GM23338 (cell line): ENCODE measurements around the gene COL5A2. TPM values are rescaled to one million over a fixed set of nuclear protein-coding genes. Genes with fewer than 3 reads are reported as not detected.

ENCODE experiments used
- ATAC-seq: fragments of 200-7000 bp; cut with Tn5 transposase; 3 replicates; pipeline ENCODE4 v1.9.1; 2020
- DNase-seq: peaks from one replicate; pipeline ENCODE4 v3.0.0-alpha.2; 2015; ENCODE audit warnings: low spot score
- H2AFZ ChIP-seq: fragments of 200-600 bp; sonication (generic); 2 replicates; pipeline ENCODE4 v1.8.0; 2016; ENCODE audit warnings: antibody characterized with exemption, mild to moderate bottlenecking, moderate library complexity
- H3F3A ChIP-seq: fragments of 200-600 bp; sonication (generic); replicated peaks from 2 replicates; pipeline ENCODE4 v1.8.0; 2017; ENCODE audit warnings: antibody characterized with exemption, mixed run types, low read depth
- H3K27ac ChIP-seq: fragments of 200-600 bp; sonication (generic); 2 replicates; pipeline ENCODE4 v1.6.1; 2016; ENCODE audit warnings: low read depth
- H3K27me3 ChIP-seq: fragments of 200-600 bp; sonication (generic); 2 replicates; pipeline ENCODE4 v1.8.0; 2016; ENCODE audit warnings: mild to moderate bottlenecking, mixed run types, moderate library complexity; ENCODE audit not compliant: insufficient read depth
- H3K36me3 ChIP-seq: fragments of 200-600 bp; sonication (generic); 2 replicates; pipeline ENCODE4 v1.8.0; 2016; ENCODE audit warnings: mild to moderate bottlenecking; ENCODE audit not compliant: insufficient read depth
- H3K4me1 ChIP-seq: fragments of 200-600 bp; sonication (generic); 2 replicates; pipeline ENCODE4 v1.8.0; 2016; ENCODE audit warnings: mild to moderate bottlenecking, moderate library complexity; ENCODE audit not compliant: insufficient read depth
- H3K4me2 ChIP-seq: fragments of 200-600 bp; sonication (generic); 2 replicates; pipeline ENCODE4 v1.7.1; 2017; ENCODE audit warnings: mixed run types
- H3K4me3 ChIP-seq: fragments of 200-600 bp; sonication (generic); 2 replicates; pipeline ENCODE4 v1.6.1; 2016; ENCODE audit warnings: mixed run types
- H3K79me2 ChIP-seq: fragments of 200-600 bp; sonication (generic); replicated peaks from 2 replicates; pipeline ENCODE4 v1.8.0; 2017; ENCODE audit warnings: mild to moderate bottlenecking; ENCODE audit not compliant: insufficient read depth
- H3K9me2 ChIP-seq: fragments of 200-600 bp; sonication (generic); 2 replicates; pipeline ENCODE4 v1.8.0; 2017; ENCODE audit not compliant: insufficient read depth
- H4K20me1 ChIP-seq: fragments of 200-600 bp; sonication (generic); replicated peaks from 2 replicates; pipeline ENCODE4 v1.8.0; 2017; ENCODE audit warnings: mild to moderate bottlenecking; ENCODE audit not compliant: insufficient read depth
- H3K27ac Mint-ChIP-seq: 2 replicates; pipeline ENCODE4 v1.8.0; 2020; ENCODE audit warnings: inconsistent platforms, mild to moderate bottlenecking, moderate library complexity, mixed read lengths
- H3K27me3 Mint-ChIP-seq: 3 replicates; pipeline ENCODE4 v1.8.0; 2022; ENCODE audit warnings: low read depth, mild to moderate bottlenecking, moderate library complexity, mixed read lengths, inconsistent platforms; ENCODE audit not compliant: insufficient read depth, poor library complexity
- H3K36me3 Mint-ChIP-seq: 3 replicates; pipeline ENCODE4 v1.8.0; 2021; ENCODE audit warnings: low read depth, mild to moderate bottlenecking, inconsistent platforms, moderate library complexity, mixed read lengths
- H3K4me1 Mint-ChIP-seq: 3 replicates; pipeline ENCODE4 v1.8.0; 2020; ENCODE audit warnings: mild to moderate bottlenecking, inconsistent platforms, mixed read lengths
- H3K4me3 Mint-ChIP-seq: 3 replicates; pipeline ENCODE4 v1.8.0; 2021; ENCODE audit warnings: moderate library complexity, mild to moderate bottlenecking, inconsistent platforms, mixed read lengths
- H3K9me3 Mint-ChIP-seq: 3 replicates; pipeline ENCODE4 v1.8.0; 2020; ENCODE audit warnings: moderate library complexity, mild to moderate bottlenecking, inconsistent platforms, mixed read lengths
- CREB1 ChIP-seq: fragments of 250-450 bp; sonication (Bioruptor Pico); IDR thresholded peaks from 2 replicates; pipeline ENCODE4 v1.5.0; 2020; ENCODE audit warnings: low read depth, mild to moderate bottlenecking, moderate library complexity
- EZH2 ChIP-seq: fragments of 200-600 bp; sonication (generic); IDR thresholded peaks from one replicate; pipeline ENCODE4 v1.8.0; 2017; ENCODE audit warnings: antibody characterized with exemption, mild to moderate bottlenecking, low read depth; ENCODE audit not compliant: unreplicated experiment
- EZH2phosphoT487 ChIP-seq: fragments of 200-600 bp; sonication (generic); IDR thresholded peaks from one replicate; pipeline ENCODE4 v1.8.1; 2018; ENCODE audit warnings: antibody characterized with exemption; ENCODE audit not compliant: unreplicated experiment
- JUNB ChIP-seq: IDR thresholded peaks from one replicate; pipeline ENCODE4 v1.6.1; 2016; ENCODE audit warnings: antibody characterized with exemption; ENCODE audit not compliant: unreplicated experiment
- POLR2AphosphoS5 ChIP-seq: IDR thresholded peaks from 2 replicates; pipeline ENCODE4 v1.6.1; 2016; ENCODE audit warnings: antibody characterized with exemption, low read depth
- ZNF114 ChIP-seq: fragments of 250-450 bp; sonication (Bioruptor Pico); IDR thresholded peaks from 2 replicates; pipeline ENCODE4 v1.5.0; 2020; ENCODE audit warnings: mild to moderate bottlenecking, moderate library complexity
- ZNF331 ChIP-seq: fragments of 250-450 bp; sonication (Bioruptor Pico); IDR thresholded peaks from 2 replicates; pipeline ENCODE4 v1.5.0; 2020; ENCODE audit warnings: low read depth, mild to moderate bottlenecking, moderate library complexity
- polyA plus RNA-seq: library from polyadenylated mRNA; unstranded; fragments of >200 nt; fragmentation: Nextera tagmentation; extraction: Ambion mirVana; gene quantifications from 2 replicates; pipeline ENCODE4 v1.2.1, GENCODE V29; 2016
- total RNA-seq: library from RNA; depleted of rRNA; stranded (reverse); fragments of >200 nt; shearing (Covaris generic); gene quantifications from 2 replicates; pipeline ENCODE4 v1.2.3, GENCODE V29; 2014
- TF ChIP-seq, protein P1 (sequence below): IDR thresholded peaks from one replicate; pipeline ENCODE4 v1.6.1; 2018; ENCODE audit warnings: antibody characterized with exemption; ENCODE audit not compliant: unreplicated experiment
- TF ChIP-seq, protein P2 (sequence below), 2 experiments: fragments of 200-600 bp in 1 of 2; sonication (generic) in 1 of 2; conservative IDR thresholded peaks; 2 replicates each; pipeline versions ENCODE4 v1.5.1 to v1.6.1; 2016 to 2017; ENCODE audit warnings: antibody characterized with exemption in 2 of 2, low read depth in 2 of 2, mild to moderate bottlenecking in 2 of 2, moderate library complexity in 1 of 2
- TF ChIP-seq, protein P3 (sequence below): fragments of 250-450 bp; sonication (Bioruptor Pico); IDR thresholded peaks from 2 replicates; pipeline ENCODE4 v1.5.0; 2020; ENCODE audit warnings: mild to moderate bottlenecking, moderate library complexity

COL5A2 gene
- total and polyA plus RNA-seq, 2 experiments from 2014 or later = 6.7 to 19.7 TPM

DNA sequence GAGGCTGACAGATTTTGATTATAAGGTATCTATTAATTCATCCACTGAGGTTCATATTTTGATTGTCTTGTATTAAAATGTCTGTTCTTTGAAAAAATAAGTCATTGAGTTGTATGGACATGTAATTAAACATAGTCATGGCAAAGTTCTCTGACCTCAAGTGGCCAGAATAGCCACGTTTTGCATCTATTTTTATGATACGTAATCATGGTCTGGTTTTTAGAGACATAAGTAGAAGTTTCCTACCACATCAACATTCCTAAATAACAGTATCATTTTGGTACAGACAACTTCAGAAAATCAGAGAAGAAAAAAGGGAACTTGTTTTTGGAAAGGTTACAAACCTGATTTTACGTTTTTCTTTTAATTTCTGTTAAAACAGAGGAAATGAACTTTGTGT lies 47.6 kb downstream of the COL5A2 start:
- Histone ChIP-seq H3K36me3 (no peaks in the 10 kb centered on the region), H3K4me2 (no peak overlapping the region), H2AFZ (no peak overlapping the region), H3K27ac (no peak overlapping the region), H3K9me2 (no peaks in the 10 kb centered on the region), H3K27me3 (no peaks in the 10 kb centered on the region), H3K4me1 (no peaks in the 10 kb centered on the region; the same call in 1 of the 2 replicates), H3K4me3 (no peak overlapping the region), H4K20me1 (no peaks in the 10 kb centered on the region), H3F3A (no peaks in the 10 kb centered on the region), H3K79me2 (no peaks in the 10 kb centered on the region)
- Mint-ChIP-seq H3K36me3 (no peaks in the 10 kb centered on the region), H3K27ac (no peak overlapping the region), H3K4me3 (no peak overlapping the region), H3K27me3 (no peaks in the 10 kb centered on the region), H3K9me3 (no peaks in the 10 kb centered on the region), H3K4me1 (peaks cover 14% of the 10 kb centered on the region; the same call in 2 of the 3 replicates)
- no peak for DNase-seq
- no peak for TF ChIP-seq JUNB
- TF ChIP-seq, protein P1, sequence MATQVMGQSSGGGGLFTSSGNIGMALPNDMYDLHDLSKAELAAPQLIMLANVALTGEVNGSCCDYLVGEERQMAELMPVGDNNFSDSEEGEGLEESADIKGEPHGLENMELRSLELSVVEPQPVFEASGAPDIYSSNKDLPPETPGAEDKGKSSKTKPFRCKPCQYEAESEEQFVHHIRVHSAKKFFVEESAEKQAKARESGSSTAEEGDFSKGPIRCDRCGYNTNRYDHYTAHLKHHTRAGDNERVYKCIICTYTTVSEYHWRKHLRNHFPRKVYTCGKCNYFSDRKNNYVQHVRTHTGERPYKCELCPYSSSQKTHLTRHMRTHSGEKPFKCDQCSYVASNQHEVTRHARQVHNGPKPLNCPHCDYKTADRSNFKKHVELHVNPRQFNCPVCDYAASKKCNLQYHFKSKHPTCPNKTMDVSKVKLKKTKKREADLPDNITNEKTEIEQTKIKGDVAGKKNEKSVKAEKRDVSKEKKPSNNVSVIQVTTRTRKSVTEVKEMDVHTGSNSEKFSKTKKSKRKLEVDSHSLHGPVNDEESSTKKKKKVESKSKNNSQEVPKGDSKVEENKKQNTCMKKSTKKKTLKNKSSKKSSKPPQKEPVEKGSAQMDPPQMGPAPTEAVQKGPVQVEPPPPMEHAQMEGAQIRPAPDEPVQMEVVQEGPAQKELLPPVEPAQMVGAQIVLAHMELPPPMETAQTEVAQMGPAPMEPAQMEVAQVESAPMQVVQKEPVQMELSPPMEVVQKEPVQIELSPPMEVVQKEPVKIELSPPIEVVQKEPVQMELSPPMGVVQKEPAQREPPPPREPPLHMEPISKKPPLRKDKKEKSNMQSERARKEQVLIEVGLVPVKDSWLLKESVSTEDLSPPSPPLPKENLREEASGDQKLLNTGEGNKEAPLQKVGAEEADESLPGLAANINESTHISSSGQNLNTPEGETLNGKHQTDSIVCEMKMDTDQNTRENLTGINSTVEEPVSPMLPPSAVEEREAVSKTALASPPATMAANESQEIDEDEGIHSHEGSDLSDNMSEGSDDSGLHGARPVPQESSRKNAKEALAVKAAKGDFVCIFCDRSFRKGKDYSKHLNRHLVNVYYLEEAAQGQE = no peak
- TF ChIP-seq CREB1 (CRISPR knock-in tag) = no peak
- no peak for TF ChIP-seq EZH2
- TF ChIP-seq, protein P2, sequence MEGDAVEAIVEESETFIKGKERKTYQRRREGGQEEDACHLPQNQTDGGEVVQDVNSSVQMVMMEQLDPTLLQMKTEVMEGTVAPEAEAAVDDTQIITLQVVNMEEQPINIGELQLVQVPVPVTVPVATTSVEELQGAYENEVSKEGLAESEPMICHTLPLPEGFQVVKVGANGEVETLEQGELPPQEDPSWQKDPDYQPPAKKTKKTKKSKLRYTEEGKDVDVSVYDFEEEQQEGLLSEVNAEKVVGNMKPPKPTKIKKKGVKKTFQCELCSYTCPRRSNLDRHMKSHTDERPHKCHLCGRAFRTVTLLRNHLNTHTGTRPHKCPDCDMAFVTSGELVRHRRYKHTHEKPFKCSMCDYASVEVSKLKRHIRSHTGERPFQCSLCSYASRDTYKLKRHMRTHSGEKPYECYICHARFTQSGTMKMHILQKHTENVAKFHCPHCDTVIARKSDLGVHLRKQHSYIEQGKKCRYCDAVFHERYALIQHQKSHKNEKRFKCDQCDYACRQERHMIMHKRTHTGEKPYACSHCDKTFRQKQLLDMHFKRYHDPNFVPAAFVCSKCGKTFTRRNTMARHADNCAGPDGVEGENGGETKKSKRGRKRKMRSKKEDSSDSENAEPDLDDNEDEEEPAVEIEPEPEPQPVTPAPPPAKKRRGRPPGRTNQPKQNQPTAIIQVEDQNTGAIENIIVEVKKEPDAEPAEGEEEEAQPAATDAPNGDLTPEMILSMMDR (conservative IDR thresholded peaks at IDR 0.05; ENCODE audit: low read depth in 2 of 2) = no peak
- TF ChIP-seq, protein P3, sequence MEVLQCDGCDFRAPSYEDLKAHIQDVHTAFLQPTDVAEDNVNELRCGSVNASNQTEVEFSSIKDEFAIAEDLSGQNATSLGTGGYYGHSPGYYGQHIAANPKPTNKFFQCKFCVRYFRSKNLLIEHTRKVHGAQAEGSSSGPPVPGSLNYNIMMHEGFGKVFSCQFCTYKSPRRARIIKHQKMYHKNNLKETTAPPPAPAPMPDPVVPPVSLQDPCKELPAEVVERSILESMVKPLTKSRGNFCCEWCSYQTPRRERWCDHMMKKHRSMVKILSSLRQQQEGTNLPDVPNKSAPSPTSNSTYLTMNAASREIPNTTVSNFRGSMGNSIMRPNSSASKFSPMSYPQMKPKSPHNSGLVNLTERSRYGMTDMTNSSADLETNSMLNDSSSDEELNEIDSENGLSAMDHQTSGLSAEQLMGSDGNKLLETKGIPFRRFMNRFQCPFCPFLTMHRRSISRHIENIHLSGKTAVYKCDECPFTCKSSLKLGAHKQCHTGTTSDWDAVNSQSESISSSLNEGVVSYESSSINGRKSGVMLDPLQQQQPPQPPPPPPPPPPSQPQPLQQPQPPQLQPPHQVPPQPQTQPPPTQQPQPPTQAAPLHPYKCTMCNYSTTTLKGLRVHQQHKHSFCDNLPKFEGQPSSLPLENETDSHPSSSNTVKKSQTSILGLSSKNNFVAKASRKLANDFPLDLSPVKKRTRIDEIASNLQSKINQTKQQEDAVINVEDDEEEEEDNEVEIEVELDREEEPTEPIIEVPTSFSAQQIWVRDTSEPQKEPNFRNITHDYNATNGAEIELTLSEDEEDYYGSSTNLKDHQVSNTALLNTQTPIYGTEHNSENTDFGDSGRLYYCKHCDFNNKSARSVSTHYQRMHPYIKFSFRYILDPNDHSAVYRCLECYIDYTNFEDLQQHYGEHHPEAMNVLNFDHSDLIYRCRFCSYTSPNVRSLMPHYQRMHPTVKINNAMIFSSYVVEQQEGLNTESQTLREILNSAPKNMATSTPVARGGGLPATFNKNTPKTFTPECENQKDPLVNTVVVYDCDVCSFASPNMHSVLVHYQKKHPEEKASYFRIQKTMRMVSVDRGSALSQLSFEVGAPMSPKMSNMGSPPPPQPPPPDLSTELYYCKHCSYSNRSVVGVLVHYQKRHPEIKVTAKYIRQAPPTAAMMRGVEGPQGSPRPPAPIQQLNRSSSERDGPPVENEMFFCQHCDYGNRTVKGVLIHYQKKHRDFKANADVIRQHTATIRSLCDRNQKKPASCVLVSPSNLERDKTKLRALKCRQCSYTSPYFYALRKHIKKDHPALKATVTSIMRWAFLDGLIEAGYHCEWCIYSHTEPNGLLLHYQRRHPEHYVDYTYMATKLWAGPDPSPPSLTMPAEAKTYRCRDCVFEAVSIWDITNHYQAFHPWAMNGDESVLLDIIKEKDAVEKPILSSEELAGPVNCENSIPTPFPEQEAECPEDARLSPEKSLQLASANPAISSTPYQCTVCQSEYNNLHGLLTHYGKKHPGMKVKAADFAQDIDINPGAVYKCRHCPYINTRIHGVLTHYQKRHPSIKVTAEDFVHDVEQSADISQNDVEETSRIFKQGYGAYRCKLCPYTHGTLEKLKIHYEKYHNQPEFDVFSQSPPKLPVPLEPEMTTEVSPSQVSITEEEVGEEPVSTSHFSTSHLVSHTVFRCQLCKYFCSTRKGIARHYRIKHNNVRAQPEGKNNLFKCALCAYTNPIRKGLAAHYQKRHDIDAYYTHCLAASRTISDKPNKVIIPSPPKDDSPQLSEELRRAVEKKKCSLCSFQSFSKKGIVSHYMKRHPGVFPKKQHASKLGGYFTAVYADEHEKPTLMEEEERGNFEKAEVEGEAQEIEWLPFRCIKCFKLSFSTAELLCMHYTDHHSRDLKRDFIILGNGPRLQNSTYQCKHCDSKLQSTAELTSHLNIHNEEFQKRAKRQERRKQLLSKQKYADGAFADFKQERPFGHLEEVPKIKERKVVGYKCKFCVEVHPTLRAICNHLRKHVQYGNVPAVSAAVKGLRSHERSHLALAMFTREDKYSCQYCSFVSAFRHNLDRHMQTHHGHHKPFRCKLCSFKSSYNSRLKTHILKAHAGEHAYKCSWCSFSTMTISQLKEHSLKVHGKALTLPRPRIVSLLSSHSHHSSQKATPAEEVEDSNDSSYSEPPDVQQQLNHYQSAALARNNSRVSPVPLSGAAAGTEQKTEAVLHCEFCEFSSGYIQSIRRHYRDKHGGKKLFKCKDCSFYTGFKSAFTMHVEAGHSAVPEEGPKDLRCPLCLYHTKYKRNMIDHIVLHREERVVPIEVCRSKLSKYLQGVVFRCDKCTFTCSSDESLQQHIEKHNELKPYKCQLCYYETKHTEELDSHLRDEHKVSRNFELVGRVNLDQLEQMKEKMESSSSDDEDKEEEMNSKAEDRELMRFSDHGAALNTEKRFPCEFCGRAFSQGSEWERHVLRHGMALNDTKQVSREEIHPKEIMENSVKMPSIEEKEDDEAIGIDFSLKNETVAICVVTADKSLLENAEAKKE (CRISPR knock-in tag) = no peak
- no peak for TF ChIP-seq POLR2AphosphoS5
- TF ChIP-seq EZH2phosphoT487 = no peak
- TF ChIP-seq ZNF331 (CRISPR knock-in tag) = no peak
- TF ChIP-seq ZNF114 (CRISPR knock-in tag) = no peak
- ATAC-seq = no peak
